Peyer's patch (tissue), 4 donors: ENCODE measurements around the gene CDC42SE2.

ENCODE experiments used
- POLR2A ChIP-seq, 2 donors: fragments of 450-650 bp; IDR thresholded peaks; one replicate each; pipeline ENCODE4 v1.5.1; 2017; ENCODE audit warnings: antibody characterized with exemption in 2 of 2, mild to moderate bottlenecking in 2 of 2, moderate library complexity in 2 of 2
- TF ChIP-seq, protein P1 (sequence below), 6 experiments: fragments of 450-650 bp in 4 of 6; fragments of 200-600 bp in 2 of 6; sonication (generic) in 1 of 6; IDR thresholded peaks; one replicate each; pipeline ENCODE4 v1.5.1; 2017 to 2019; ENCODE audit warnings: antibody characterized with exemption in 6 of 6, mild to moderate bottlenecking in 3 of 6, moderate library complexity in 1 of 6

DNA sequence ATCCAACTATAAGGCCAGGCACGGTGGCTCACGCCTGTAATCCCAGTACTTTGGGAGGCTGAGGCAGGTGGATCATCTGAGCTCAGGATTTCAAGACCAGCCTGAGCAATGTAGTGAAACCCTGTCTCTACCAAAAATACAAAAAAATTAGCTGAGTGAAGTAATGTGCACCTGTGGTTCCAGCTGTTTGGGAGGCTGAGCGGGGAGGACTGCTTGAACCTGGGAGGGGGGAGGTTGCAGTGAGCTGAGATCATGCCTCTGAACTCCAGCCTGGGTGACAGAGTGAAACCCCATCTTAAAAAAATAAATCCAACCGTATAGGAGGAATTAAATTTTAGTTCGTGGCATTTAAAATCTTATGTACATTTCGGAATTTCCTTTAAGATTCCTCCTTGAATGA is 123.4 kb downstream of the CDC42SE2 start:
- TF ChIP-seq POLR2A (IDR thresholded peaks at IDR 0.05), result no peak
- TF ChIP-seq, protein P1, sequence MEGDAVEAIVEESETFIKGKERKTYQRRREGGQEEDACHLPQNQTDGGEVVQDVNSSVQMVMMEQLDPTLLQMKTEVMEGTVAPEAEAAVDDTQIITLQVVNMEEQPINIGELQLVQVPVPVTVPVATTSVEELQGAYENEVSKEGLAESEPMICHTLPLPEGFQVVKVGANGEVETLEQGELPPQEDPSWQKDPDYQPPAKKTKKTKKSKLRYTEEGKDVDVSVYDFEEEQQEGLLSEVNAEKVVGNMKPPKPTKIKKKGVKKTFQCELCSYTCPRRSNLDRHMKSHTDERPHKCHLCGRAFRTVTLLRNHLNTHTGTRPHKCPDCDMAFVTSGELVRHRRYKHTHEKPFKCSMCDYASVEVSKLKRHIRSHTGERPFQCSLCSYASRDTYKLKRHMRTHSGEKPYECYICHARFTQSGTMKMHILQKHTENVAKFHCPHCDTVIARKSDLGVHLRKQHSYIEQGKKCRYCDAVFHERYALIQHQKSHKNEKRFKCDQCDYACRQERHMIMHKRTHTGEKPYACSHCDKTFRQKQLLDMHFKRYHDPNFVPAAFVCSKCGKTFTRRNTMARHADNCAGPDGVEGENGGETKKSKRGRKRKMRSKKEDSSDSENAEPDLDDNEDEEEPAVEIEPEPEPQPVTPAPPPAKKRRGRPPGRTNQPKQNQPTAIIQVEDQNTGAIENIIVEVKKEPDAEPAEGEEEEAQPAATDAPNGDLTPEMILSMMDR (IDR thresholded peaks at IDR 0.05), result no peak
